A549 treated with CpdA at 1 μM for 4 hours (cell line): Measurements from ENCODE around the gene ATP5MK. TPM values are rescaled to one million over a fixed set of nuclear protein-coding genes. Genes with fewer than 3 reads are reported as not detected.

Source experiments
- total RNA-seq: library from RNA; stranded (reverse); fragments of 200-300 nt; extraction: Qiagen RNA extraction; gene quantifications from 5 replicates; pipeline ENCODE4 v1.2.3, GENCODE V29; 2022; ENCODE audit warnings: low read depth

Gene ATP5MK
- total RNA-seq, result 436 to 540 TPM (median 498 TPM) in 5 replicates

GRCh38 chr10:103396067-103396788 lies at the start of gene ATP5MK, which contains the start of gene PDCD11:
Gene ATP5MK, minus strand, starts transcription at chr10:103396475. Its CDS starts 4,018 bp downstream, at chr10:103392457.
Gene PDCD11, plus strand, starts transcription at chr10:103396626. Its CDS starts 1,801 bp downstream, at chr10:103398427.

GRCh38 chr10:103367782-103368518 lies 28.3 kb downstream of the ATP5MK start, which contains the start of gene TAF5:
Gene TAF5, plus strand, starts transcription at chr10:103367976. Its CDS starts 14 bp downstream, at chr10:103367990.

GRCh38 chr10:103350517-103351260 lies 45.6 kb downstream of the ATP5MK start, which contains the start of gene PCGF6:
Gene PCGF6, minus strand, starts transcription at chr10:103351140. Its CDS starts 74 bp downstream, at chr10:103351066.

Other genes starting within 250 kb of the ATP5MK start
- 71.3 to 94.9 TPM (median 82.1 TPM) in 5 replicates for gene NT5C2, start 203.2 kb downstream of the ATP5MK start, total RNA-seq
- 0.06 TPM in 1 of 5 replicates, not detected in the others for gene RPEL1, start 150.6 kb downstream of the ATP5MK start, total RNA-seq
- 22.8 to 32.7 TPM (median 26.1 TPM) in 5 replicates for gene INA, start 119.3 kb downstream of the ATP5MK start, total RNA-seq
- 10.5 to 13.3 TPM (median 10.9 TPM) in 5 replicates for gene PCGF6, start 45.3 kb downstream of the ATP5MK start, total RNA-seq
- 3.9 to 4.3 TPM (median 4.0 TPM) in 5 replicates for gene TAF5, start 28.5 kb downstream of the ATP5MK start, total RNA-seq
- gene PDCD11, start 151 bp upstream of the ATP5MK start, total RNA-seq, result 38.8 to 42.0 TPM (median 40.2 TPM) in 5 replicates
- 4.5 to 5.5 TPM (median 4.9 TPM) in 5 replicates for gene CALHM2, start 55.9 kb upstream of the ATP5MK start, total RNA-seq
- gene CALHM1, start 62.4 kb upstream of the ATP5MK start, total RNA-seq, result not detected in 5 replicates
- 0.21 to 0.63 TPM (median 0.36 TPM) in 5 replicates for gene CALHM3, start 82.8 kb upstream of the ATP5MK start, total RNA-seq
- 0.21 to 0.54 TPM (median 0.43 TPM) in 5 replicates for gene NEURL1, start 97.2 kb upstream of the ATP5MK start, total RNA-seq